Fibroblast of peridontal ligament (primary cell): ENCODE results near the gene GMFB.

Source experiments
- DNase-seq: peaks from one replicate; pipeline ENCODE4 v3.0.0-alpha.2; 2010; ENCODE audit errors: extremely low read depth

GMFB gene

DNA sequence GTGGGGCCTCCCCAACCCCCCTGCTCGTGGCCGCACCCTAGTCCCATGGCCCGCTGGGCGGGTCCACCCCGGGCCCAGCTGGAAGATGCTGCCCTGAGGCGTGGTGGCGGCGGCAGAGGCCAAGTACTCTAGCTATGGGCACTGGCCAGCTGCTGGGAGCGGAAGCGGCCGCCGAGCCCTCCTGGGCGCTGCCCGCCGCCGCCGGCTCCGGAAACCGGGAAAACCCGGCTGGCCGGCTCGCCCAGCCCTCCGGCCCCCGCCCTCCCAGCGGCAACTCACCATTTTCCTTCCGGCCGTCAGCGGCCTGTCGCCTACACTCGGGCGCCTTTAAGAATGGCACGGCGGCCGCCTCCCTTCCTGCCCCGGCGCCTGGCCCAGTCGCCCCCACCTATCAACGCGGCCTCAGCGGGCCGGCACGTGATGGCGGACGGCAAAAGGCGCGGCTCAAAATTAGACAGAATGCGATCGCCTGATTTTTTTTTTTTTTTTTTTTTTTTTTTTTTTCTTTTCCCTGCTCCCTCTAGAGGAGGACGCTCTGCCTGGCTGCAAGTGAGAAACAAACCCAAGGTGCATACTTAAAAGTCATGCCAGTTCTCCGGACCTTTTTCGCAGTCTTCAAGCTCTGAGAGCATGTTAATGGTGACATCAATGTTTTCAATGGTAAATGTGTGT lies at the start of gene GMFB:
GMFB (minus strand) TSS at position 335 of the 672 bp plus-strand sequence; CDS start at position 282, 53 bp downstream.
- peak; percentile 92 for DNase-seq

DNA sequence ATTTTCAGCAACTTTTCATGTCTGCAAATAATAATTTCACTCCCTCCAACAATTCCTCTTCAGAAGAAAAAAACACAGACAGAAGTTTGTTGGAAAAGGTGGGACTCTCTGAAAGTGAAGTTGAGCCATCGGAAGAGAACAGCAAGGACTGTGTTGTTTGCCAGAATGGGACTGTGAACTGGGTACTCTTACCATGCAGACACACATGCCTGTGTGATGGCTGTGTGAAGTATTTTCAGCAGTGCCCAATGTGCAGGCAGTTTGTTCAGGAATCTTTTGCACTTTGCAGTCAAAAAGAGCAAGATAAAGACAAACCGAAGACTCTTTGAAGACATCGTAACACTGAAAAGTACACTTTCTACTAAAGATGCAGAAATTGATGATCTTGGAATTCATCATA lies 49.3 kb upstream of the GMFB start:
- DNase-seq: no peak

DNA sequence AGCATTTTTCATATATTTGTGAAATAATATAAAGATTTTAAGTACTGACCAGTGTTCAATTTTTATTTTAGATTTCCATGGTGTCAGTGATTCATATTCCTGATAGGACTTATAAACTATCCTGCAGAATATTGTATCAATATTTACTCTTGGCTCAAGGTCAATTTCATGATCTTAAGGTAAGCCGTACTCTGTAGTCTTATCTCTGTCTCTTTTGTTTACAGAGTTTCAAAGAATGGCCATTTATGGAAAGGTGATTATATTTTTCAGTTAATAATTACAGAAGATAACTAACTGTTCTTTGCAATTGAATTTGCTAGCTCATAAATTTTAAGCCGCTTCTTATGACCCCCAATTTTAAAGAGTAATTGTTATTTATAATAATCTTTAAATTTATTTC lies 48.9 kb upstream of the GMFB start:
- DNase-seq: no peak

DNA sequence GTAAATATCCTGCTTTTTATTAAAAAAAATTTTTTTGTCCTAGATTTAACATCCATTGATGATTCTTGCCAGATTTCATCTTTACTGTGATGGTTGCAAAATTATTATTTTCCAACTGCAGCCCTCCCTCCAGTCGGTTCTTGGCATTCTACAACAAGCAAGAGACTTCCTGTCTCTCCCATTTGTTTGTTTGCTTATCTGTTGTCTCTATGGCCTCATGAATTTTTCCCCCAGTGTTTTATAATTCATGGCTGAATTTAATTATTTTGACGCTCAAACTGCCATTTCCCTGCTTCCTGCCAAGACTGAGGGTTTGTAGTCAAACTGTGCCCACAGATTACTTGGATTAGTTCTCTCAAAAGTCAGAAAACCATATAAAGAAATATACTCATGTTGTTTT lies 46.9 kb upstream of the GMFB start:
- no peak for DNase-seq

DNA sequence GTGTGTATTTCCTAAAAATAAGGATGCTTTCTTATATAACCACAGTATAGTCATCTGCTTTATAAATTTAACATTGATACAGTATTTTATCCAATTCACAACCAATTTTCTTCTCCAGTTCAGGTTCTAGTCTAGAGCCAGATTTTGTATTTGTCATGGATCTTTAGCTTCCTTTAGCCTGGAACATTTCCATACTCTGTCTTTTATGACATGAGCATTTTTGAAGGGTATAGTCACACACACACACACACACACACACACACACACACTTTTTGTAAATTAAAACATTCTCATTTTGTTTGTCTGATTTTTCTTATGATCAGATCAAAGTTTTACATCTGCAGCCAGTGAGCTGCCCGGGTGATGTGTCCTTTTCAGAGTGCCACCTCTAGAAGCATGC lies 46.3 kb upstream of the GMFB start:
- peak; percentile 33 for DNase-seq

DNA sequence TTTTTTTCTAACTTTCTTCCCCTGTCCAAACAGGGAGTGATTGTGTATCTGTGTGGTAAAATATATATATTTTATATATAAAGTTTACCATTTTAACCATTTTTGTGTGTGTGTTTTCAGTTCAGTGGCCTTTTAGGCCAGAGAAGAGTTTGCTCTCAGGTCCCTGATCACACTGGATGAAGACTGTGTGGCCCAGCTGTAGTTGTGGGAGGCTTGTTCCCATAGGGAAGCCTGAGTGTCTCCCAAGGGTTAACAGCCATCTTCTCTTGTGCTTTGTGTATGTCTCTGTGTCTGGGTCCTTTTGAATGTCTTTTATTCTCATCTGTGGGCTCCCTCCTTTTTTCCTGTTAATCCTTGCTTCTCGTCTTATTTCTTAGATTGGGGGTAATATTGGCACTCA lies 44.3 kb upstream of the GMFB start:
- DNase-seq: no peak

DNA sequence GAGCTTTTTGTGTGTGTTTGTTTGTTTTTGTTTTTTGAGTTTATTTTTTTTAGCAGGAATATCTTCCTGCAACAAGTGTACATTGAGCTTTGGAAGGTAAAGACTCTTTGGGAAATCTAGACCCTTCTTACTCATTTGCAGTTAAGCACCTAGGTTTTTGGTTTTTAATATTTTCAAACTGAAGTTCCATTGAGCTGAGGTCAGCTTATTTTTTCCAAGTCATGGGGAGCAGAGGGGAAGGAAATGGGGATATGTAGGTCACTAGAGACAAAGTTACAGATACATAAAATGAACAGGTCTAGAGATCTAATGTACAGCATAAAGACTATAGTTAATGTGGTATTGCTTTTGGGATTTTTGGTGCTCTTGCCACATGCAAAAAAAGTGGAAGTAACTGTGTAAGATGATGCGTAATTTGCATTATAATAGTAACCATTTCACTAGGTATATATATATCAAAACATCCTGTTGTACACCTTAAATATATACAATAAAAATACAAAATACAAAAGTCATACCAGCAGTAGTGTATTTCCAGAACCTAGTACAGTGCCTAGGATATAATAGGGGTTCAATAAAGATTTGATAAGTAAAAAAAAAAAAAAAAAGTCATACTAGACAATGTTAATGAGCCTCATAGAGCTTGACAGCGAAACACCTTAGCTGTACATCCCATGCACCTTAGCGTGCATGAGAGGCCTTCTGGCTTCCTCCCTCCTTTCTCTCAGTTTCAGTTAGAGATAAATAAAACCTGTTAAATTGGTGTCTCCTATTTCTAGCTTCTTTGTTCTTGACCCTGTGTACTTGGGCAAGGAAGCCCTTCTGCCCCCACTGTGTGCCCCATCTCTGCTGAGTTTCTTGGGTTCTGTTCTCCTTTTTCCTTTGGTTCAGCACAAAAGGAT lies 43.6 kb upstream of the GMFB start:
- DNase-seq: no peak

DNA sequence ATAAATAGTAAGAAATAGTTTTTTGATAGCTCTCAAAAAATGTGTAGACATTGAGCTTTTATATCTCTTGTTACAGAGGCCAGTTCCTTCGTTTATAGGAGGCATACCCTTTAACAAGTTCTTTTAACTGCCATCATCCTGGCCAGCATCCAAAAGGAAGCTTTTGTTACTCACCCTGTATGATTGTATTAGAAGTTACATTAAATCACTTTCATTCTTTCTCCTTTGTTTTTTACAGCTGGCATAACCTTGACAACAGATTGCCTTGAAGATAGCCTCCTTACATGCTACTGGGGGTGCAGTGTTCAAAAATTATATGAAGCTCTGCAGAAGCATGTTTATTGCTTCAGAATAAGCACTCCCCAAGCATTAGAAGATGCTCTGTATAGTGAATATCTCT lies 41.0 kb upstream of the GMFB start:
- DNase-seq: peak; percentile 57

DNA sequence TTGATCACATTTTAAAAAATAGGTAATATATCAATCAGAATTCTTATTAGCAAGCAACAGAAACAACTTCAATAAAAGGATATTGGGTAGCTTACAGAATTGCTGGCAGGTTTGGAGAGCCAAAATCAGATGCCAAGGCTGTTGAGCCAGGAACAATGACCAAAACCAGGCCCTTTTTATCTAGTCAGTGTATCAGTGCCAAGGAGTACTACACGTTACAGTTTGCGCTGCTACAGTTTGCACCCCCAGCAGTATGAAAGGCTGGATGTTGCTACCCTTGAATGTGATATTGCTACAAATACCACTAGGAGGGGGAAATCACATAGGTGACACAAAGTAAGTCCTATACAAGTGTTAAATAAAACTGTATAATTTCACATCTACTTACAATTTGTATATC lies 40.2 kb upstream of the GMFB start:
- no peak for DNase-seq

DNA sequence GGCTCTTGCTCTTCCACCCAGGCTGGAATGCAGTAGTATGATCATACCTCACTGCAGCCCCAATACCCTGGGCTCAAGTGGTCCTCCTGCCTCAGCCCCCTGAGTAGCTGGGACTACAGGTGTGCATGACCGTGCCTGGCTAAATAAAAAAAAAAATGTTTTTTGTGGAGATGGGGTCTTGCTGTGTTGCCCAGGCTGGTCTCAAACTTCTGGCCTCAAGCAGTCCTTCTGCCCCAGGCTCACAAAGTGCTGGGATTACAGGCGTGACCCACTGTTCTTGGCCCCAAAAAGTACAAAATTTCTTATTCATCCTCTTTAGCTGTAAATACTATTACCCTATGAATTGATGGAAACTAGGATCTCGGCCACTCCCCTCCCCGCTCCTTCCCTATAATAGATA lies 35.6 kb upstream of the GMFB start:
- no peak for DNase-seq

DNA sequence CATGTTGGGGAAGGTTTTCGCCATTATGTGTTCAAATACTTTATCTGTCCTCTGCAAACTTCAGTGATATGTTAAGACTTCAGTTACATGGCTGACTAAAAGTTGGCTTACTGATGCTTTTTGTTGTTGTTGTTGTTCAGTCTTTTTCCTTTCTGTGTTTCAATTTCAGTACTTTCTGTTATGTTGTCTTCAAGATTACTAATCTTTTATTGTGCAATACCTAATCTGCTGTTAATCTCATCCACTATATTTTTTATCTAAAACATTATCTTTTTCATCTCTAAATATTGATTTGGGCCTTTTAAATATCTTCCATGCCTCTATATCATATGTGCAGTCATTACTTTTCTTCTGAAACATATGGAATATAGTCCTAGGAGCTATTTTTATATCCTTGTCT lies 27.9 kb upstream of the GMFB start:
- no peak for DNase-seq

DNA sequence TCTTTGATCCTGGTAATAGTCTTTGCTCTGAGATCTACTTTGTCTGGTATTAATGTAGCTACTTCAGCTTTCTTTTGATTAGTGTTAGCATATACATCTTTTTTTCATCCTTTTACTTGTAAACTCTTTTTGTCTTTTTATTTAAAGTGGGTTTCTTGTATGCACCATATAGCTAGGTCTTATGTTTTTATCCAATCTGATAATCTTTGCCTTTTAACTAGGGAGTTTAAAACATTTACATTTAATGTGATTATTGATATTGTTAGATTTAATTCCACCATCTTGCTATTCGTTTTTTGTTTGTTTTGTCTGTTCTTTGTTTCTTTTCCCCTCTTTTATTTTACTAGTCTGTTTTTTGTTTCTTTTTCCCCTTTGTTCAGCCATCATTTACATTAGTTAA lies 26.9 kb upstream of the GMFB start:
- no peak for DNase-seq

DNA sequence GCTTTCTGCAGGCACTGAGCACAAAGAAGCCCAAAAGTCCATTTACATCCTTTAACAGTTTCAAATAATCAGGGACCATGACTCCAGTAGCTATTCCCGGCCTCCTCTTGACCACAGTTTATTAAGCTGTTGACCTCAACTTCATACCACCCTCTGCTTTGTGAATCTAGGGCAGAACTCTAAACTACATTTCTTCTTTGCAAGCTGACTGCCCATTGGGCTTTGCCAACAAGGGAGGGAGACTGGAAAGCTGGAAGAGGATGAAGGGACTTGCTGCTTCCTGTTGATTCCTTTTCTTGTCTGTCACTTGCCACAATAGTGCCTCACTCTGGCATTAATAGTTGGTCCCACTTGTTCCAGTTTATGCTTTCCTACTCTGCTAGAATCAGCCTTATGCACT lies 23.6 kb upstream of the GMFB start:
- no peak for DNase-seq

DNA sequence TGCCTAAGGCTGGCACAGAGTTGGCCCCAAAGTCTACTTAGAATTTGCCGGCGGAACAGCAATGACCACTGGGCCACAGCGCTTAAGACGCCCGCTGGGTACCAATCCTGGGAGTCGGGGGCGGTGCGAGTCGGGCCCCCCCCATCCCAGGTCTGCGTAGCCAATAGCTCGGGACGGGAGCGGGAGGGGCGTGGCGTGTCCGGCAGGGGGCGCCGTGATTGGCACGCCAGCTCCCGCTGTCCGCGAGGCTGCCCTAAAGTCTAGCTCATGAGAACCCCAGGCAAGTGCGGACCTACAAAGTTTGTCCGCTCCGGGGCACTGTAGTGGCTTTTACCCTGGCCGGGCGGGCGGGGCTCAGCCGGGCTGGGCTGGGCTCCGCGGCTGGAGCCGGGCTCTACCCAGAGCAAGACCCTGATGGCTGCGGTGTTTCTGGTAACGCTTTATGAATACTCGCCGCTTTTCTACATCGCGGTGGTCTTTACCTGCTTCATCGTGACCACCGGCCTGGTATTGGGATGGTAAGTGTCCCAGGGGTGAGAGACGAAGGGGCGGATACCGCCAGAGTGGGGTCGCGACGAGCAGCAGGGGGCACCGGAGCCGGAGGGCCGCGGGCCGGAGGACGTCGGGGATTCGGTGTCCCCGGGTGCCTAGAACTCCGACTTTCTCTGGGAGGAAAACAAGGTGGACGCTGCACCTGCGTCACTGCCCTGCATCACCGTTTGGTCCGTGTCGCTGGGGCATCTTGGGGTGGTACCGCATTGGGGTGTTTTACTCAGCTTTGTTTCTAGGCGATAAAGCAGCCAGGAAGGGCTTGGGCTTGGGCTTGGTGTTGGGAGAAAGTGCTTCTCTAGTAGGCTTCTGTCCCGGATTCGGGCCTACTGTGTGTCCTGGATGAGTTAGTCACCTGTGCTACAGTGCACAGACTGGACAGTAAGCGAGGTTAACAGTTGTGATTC lies 21.0 kb upstream of the GMFB start, which contains the start of gene CGRRF1:
CGRRF1 (plus strand) TSS at position 361 of the 956 bp plus-strand sequence; CDS start at position 415, 54 bp downstream.
- peak; percentile 97 for DNase-seq

DNA sequence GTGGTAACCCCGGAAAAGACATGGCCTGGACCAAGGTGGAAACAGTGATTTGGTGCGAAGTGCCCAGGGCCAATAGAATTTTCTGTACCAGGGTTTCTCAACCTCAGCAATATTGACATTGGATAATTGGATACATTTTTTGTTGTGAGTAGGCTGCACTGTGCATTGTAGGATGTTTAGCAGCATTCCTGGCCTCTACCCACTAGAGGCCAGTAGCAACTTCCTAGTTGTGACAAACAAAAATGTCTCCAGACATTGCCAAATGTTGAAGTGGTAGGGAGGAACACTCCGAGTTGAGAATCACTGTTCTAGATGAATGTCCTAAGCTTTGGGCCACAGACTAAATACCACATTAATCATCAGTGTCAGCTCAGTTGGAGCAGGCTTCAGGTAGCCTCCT lies 14.7 kb upstream of the GMFB start:
- DNase-seq: peak; percentile 55

DNA sequence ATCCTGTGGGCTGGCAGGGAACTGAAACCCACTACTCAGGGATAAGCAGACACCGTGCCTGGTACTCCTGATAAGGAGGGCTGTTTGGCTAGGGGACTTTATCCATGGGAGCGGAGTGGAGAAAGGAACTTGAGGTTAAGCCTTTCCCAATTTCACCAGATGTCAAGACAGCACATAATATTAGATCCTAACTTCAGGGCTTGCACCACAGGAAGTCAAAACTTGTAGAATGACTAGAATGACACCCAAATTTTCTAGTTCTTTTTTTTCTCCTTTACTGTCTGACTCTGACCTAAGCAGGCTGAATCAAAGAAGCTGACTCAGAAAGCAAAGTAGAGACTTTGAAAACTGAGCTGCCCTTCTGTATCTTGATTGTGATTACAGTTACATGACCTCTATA lies 13.8 kb upstream of the GMFB start:
- DNase-seq: peak; percentile 13

DNA sequence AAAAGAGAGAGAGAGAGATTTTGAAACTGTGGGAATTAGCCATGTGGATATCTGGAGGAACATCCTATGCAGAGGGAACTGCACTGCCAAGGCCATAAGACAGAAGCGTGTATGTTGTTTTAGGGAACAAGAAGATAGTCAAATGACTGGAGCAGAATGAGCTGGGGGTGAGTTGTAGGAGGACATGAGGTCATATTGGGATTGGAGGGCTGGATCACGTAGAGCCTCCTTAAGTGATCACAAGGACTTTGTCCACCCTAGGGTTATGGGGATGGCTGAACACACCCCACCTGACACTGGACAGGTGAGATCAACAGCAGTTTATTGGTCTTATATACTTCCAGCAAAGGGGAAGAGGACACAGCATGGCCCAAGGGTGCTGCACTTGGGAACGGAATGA lies 12.7 kb upstream of the GMFB start:
- DNase-seq: no peak

DNA sequence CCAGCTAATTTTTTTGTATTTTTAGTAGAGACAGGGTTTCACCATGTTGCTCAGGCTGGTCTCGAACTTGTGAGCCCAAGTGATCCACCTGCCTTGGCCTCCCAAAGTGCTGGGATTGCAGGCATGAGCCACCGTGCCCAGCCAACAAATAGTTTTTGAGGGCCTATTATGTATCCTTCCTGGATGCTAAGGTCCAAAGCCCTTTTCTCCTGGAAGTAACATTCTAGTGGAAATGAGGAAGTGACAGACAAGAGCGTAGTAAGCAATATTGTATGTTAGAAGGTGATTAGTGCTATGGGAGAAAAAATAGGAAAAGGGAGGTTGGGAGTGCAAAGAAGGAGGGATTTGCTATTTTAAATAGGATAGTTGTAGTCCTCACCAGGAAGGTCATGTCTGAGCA lies 12.0 kb upstream of the GMFB start:
- no peak for DNase-seq

DNA sequence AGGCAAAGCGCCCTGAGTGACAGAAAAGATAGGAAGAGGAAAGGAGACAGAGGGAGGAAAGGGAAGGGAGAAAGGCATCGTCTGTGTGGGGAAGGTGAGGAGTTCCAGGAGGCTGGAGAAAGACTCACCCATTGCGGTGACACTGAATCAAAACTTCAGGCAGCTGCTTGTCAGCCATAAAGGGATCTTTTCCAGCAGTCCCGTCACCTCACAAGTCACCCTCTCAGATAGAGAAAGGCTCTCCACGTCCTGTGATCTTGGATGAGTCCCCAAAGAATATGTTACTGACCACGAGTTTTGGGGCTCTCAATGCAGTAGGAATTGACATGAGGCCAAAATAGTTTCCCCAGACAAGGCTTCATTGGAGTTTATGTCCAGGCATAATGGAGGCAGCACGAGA lies 9.8 kb upstream of the GMFB start:
- DNase-seq: no peak

DNA sequence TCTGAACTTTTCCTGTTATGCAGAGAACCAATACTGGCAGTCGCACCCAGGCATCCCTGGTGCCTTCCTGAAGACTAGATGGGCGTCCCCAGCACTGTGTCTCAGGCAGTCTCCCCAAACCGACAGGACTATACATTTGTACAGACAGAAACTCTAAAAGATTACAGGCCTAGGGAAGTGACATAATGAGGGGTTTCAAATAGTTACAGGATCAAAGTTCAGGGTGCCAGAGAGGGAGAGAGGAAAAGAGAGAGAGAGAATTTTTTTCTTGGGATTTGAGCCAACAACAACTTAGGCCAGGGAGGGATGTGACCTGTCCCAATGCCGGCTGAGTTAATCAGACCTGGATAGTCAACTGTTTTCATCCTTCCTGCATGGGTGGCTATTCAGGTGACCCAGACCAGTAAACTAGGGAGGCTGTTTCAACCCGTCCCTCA lies 9.3 kb upstream of the GMFB start:
- no peak for DNase-seq

DNA sequence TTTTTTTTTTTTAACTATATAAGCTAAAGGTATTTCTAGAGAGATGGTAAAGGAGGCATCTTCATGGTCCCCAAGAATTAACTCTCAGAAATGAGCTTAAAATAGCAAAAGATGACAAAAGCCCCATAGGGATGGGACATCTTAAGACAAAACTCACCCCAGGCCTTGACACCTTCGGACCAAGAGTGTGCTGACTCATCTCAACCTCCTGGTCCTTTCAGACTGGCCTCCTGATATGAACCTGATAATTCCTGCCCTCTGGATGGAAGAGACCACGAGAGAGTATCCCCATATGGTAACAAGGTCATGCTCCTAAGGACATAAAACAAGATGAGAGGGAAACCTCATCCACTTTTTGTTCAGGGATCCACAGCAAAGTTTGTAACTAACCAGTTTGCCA lies 8.4 kb upstream of the GMFB start:
- DNase-seq: no peak

DNA sequence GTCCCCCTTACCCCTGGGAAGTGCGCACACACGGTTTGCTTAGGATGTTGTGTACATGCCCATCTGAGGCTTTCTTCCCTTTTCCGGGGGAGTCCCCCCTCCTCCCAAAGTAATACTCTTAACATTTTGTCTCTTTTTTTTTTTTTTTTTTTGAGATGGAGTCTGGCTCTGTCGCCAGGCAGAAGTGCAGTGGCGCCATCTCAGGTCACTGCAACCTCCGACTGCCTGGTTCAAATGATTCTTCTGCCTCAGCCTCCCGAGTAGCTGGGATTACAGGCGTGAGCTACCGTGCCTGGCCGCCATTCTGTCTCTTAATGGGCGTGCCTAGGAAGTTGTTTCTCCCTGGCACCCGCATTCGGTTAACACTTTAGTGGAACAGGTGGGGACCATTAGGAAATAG lies 4.5 kb upstream of the GMFB start:
- DNase-seq: no peak
